Ishikawa (cell line): ENCODE results near the gene ALG5.

ENCODE experiments used
- CEBPB ChIP-seq: IDR thresholded peaks from 2 replicates; pipeline ENCODE4 v1.6.1; 2012
- CREB1 ChIP-seq: IDR thresholded peaks from 2 replicates; pipeline ENCODE4 v1.6.1; 2012; ENCODE audit warnings: low read depth
- EP300 ChIP-seq: IDR thresholded peaks from 2 replicates; pipeline ENCODE4 v1.6.1; 2012; ENCODE audit warnings: borderline replicate concordance
- FOXM1 ChIP-seq: IDR thresholded peaks from 2 replicates; pipeline ENCODE4 v1.6.1; 2012; ENCODE audit warnings: low read depth, borderline replicate concordance
- NFIC ChIP-seq: IDR thresholded peaks from 2 replicates; pipeline ENCODE4 v1.6.1; 2012
- RAD21 ChIP-seq: IDR thresholded peaks from 2 replicates; pipeline ENCODE4 v1.6.1; 2012; ENCODE audit warnings: low read depth
- TCF12 ChIP-seq: IDR thresholded peaks from 2 replicates; pipeline ENCODE4 v1.6.1; 2012; ENCODE audit warnings: low read depth
- TEAD4 ChIP-seq: IDR thresholded peaks from 2 replicates; pipeline ENCODE4 v1.6.1; 2012
- YY1 ChIP-seq: IDR thresholded peaks from 2 replicates; pipeline ENCODE4 v1.6.1; 2012; ENCODE audit warnings: low read depth
- TF ChIP-seq, protein P1 (sequence below): IDR thresholded peaks from 2 replicates; pipeline ENCODE4 v1.6.1; 2012
- TF ChIP-seq, protein P2 (sequence below): IDR thresholded peaks from 2 replicates; pipeline ENCODE4 v1.6.1; 2012; ENCODE audit warnings: low read depth, mild to moderate bottlenecking

DNA sequence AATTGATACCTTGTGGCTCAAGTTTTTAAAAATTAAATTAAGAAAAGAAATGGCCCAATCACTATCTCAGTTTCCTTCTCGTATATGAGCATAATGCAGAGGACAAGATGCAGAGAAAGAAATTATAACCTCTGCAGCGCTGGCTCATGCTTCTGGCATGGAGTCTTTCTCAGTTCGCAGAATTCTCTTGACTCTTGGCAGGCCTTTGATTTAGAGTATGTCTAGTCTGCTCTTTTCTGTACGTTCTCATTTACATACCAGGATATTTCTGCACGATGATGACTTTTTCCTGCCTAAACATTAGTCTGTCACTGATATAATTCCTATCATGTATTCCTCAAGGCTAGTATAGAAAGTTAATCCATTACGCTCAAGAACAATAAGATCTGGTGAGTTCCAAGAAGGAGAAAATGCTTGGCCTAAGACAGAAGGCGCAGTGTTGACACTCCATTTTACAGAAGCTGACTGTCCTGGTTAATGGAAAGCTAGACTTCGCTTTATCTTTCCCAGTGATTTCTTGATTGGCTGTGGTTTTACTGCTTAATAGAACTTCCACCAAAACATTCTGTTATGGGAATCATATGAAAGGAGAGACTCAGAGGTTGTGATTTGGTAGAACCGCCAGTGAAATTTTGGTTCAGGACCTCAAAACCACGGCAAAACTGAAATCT, 77.4 kb downstream of the ALG5 start:
- TF ChIP-seq, protein P1, sequence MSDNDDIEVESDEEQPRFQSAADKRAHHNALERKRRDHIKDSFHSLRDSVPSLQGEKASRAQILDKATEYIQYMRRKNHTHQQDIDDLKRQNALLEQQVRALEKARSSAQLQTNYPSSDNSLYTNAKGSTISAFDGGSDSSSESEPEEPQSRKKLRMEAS, result no peak
- TF ChIP-seq FOXM1 (no peak), EP300 (no peak), CREB1 (no peak), YY1 (no peak), TCF12 (no peak), RAD21 (no peak), NFIC (no peak), CEBPB (no peak), TEAD4 (no peak)
- TF ChIP-seq, protein P2, sequence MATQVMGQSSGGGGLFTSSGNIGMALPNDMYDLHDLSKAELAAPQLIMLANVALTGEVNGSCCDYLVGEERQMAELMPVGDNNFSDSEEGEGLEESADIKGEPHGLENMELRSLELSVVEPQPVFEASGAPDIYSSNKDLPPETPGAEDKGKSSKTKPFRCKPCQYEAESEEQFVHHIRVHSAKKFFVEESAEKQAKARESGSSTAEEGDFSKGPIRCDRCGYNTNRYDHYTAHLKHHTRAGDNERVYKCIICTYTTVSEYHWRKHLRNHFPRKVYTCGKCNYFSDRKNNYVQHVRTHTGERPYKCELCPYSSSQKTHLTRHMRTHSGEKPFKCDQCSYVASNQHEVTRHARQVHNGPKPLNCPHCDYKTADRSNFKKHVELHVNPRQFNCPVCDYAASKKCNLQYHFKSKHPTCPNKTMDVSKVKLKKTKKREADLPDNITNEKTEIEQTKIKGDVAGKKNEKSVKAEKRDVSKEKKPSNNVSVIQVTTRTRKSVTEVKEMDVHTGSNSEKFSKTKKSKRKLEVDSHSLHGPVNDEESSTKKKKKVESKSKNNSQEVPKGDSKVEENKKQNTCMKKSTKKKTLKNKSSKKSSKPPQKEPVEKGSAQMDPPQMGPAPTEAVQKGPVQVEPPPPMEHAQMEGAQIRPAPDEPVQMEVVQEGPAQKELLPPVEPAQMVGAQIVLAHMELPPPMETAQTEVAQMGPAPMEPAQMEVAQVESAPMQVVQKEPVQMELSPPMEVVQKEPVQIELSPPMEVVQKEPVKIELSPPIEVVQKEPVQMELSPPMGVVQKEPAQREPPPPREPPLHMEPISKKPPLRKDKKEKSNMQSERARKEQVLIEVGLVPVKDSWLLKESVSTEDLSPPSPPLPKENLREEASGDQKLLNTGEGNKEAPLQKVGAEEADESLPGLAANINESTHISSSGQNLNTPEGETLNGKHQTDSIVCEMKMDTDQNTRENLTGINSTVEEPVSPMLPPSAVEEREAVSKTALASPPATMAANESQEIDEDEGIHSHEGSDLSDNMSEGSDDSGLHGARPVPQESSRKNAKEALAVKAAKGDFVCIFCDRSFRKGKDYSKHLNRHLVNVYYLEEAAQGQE, result no peak
